Stimulated activated CD8-positive, alpha-beta memory T cell treated with anti-CD3 and anti-CD28 coated beads, Interleukin-12 subunit alpha, Interleukin-12 subunit beta, amount 100 ng/mL, for 24 hours (primary cell): ENCODE results near the gene SLC1A7.

ENCODE experiments used
- DNase-seq: peaks from one replicate; pipeline ENCODE4 v3.0.0-alpha.2; 2020; ENCODE audit errors: extremely low read depth

Gene SLC1A7

DNA sequence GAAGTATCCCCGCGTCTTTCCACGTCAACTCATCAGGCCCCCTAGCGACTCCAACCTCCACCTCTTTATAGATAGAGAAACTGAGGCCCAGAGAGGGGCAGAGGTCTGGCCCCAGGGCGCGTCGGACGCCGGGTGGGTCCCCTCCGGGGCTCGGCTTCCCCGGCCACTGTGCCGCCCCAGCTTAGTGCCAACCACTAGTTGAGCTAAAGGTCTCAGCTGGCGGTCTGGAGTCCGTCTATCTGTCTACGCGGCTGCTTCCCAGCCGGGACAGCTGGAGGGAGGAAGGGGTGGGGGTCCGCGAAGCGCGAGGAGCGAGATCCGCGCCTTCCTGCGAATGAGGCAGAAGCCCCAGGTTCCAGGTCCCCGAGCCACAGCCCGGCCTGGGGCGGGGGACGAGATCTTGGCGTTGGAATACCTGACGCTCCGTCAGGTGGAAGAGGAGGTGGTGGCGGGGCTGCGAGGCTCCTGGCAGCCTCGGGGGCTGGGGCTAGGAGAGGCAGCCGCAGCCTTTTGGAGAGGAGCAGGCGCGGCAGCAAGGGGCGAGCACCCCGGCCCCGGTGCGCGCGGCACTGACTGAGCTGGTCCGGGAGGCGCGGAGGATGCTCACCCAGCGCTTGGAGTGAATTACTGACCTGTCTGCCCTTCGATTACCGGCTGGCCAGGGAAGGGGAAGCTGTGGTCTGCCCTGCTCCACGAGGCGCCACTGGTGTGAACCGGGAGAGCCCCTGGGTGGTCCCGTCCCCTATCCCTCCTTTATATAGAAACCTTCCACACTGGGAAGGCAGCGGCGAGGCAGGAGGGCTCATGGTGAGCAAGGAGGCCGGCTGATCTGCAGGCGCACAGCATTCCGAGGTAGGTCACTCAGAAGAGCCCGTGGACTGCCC is 79.5 kb downstream of the SLC1A7 start:
- no peak for DNase-seq

DNA sequence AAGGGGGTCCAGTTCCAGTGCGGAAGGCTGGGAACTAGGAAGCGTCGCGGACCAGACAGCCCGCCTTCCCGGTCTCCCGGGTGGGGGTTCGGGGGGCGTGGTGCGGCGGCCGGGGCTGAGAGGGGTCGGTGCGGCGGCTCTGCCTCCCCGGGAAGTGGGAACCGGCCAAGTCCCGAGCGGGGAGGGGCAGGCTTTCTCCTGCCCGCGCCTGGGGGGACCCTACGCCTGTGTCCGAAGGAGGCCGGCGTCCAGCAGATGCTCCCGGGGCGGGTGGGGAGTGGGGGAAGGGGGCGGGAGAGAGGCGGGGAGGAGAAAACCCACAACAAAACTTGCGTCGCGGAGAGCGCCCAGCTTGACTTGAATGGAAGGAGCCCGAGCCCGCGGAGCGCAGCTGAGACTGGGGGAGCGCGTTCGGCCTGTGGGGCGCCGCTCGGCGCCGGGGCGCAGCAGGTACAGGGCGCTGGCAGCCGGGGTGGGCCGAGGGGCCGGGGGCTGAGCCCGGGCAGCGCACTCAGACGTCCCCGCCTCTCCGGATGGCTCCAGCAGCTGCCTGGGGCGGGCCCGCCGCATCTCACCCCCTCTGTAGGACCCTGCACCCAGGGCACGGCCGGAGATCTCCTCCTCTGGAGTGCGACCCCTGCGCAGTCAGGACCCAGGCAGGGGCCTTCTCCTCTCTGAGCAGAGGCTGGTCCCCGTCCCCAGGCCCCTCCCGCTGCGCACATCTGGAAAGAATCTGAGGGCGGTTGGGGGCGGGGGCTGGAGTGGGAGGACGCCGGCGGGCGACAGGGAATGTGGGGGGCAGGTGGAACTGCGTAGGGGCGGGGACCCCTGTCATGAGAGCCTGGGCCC is 80.4 kb downstream of the SLC1A7 start, which contains the start of gene PODN:
Gene PODN, plus strand, starts transcription at position 355 of the 849 bp plus-strand sequence. CDS start 7,643 bp downstream, outside the sequence.
- no peak for DNase-seq

DNA sequence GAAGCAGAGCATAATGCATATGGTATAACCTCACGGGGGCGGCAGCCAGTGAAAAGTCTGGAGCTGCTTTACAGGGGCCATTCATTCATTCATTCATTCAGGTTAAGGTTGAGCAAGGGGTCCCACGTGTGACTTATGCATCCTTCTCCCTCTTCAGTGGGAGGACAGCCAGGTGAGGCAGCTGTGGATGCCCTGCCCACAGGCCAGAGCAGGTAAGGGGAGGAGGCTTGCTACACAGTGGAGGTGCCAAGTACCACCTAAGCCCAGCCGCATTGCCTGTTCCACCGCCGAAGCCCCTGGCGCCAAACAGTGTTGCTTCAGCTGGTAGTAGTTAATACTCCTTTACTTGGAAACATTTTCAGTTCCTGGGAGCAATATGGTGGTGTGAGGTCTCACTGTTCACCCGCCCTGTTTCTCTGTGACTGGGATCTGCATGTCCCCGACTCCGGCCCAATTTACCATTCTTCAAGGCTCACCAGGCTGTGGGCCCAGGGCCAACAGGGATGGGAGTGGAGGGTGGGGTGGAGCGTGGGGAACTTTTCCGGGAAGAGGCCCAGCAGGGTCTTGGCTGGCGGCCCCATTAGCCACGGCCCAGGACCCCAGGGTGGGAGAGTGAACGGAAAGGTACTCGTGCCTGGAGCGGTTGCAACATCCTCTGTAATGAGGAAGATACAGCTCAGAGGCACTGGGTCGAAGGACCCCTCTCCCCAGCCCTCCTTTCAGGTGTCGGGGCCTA is 81.1 kb downstream of the SLC1A7 start:
- no peak for DNase-seq

DNA sequence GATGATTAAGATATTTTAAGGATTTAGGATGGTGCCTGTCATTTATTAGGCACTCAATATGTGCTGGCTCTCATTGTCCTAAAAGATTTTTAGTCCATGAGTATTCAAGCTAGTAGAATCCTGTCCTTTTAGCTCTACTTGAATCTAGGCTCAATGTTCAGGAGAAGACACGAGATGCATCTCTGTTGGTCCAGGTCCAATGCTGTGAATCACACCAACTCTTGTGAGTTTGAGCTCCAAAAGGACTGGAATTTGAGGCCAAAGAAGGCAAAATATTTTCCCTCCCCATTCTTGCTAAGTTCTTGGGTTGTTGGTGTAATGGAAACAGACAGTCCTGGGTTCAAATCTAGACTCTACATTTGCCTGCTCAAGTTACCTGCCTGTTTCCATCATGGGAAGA is 81.9 kb downstream of the SLC1A7 start:
- DNase-seq, result no peak

DNA sequence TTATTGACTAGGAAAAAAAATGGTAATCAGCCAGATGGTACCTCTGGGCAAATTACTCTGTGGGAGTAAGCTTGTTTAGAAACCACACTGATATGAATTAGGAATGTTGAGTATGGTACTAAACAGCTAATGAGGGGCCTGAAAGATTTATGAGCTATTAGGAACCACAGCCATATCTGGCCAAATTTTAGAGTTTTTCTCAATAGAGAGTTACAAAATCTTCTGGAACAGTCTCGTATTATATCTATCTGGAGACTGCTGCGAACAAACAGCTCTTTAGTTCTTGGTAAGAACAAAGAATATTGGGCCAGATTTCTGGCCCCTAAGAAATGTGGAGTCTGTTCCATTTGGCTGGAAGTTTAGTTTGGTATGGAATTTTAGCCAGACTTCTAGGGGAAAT is 85.3 kb downstream of the SLC1A7 start:
- no peak for DNase-seq

DNA sequence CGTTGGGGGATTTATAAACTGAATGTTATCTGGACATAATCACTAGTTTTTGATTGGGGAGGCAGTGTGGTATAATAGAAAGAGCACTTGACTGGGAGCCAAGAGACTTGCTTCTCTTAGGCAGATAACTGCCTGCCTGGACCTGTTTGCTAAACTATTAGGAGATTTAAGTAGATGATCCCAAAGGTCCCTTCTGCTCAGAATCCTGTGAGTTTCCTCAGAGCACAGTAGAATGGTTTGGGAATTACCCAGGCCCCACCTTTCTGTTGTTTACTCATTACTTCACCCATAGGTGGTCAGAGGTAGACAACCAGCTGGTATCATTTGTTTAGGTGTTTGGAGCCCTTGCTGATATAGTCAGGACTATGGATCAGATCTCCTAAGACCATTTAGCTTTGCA is 90.8 kb downstream of the SLC1A7 start:
- DNase-seq, result no peak

DNA sequence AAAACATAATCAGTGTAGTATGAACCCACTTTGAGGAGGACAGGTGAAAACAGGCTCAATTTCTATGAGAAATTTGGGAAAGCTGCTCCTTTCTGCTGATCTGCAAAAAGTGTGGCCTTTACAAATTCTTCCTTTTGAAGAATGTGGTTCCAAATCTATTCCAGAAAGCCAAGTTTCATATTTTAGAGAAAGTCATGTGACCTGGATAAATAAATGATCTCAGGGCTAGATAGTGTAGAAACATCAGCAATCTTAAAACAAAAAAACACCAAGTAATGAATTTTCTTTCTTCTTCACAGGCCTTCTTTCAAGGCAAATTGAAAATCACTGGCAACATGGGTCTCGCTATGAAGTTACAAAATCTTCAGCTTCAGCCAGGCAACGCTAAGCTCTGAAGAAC is 92.1 kb downstream of the SLC1A7 start:
- no peak for DNase-seq

DNA sequence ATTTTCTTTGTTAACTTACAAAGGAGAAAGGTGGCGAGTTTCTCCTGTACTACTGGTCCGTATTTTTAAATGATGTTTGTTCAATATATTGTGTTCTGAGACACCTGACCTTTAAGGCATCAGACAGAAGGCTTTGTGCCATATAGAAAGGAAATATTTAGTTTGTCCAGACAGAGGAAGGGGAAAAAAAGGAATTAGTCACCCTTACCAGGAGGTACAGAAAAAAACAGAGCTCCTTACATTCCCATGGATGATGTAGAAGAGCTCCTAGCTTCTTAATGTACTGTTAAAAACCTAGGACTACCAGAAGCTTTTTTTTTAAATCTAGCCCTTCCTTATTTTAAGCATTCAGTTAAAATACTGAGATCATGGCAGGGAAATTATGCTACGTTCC is 92.9 kb downstream of the SLC1A7 start:
- DNase-seq, result no peak

DNA sequence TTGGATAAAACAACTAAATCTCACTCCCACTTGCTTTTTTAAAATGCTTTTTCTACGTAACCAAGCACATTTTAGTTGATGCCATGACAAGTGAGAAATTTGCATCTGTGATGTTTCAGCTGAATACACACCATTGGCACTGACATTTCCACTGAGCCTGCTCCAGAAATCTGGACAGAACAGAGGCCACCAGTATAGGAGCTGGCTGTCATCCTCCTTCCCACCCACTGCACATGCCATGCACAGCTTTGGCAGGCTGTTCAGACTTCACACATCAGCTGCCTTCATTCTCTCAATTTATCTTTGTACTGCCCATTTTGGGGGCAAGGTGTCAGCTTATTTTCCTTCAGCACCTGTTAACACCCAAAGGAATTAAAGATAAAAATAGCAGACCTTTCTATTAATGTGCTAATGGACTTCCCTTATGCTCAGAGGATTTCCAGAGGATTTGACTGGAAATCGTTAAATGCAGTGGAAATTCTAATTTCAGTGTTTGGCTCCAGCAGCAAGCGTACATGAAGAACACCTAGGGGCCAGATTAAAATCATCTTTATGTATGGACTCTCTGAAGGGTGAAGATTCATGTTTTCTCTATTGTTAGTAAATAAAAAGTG is 93.4 kb downstream of the SLC1A7 start:
- DNase-seq, result no peak

DNA sequence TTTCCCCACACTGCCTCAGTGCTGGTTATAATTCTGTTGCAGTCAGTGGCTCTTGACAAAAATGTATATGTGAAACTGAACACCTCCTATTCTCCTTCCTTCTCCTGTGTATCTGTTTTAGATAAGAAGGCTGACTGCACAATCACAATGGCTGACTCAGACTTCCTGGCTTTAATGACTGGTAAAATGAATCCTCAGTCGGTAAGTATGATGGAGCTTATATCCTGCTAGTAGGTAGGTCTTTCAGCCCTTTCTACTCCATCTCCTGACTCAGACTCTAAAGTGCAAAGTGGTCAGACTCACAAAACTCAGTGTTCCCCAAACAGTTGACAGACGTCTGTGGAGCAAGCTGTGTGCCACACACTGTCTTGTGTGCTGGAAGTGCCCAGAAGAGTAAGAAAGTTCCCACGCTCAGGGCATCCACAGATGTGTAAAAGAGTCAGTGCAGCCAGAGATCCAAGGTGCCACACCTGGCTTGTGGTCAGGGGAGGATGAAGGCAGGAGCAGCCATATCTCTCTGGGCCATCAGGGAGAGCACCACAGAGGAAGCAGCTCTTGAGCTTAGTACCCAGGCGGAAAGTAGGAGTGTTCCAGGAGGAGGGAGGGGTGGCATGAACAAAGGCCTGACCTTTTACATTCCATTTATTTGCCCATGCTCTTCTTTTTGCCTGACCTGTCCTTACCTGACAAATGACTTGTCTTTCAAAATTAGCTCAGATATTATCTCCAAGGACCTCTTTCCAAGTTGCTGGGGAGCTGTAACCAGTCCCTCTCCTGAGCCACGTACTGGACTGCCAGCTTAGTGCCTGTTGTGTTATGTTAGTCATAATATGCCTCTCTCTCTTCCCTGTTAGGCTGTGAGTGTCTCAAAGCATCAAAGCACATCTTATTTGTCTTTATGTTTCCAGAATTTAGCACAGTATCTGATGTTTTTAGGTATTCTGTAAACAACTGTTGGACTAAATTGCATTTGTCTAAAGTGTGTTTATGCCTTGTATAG is 94.4 kb downstream of the SLC1A7 start:
- no peak for DNase-seq

DNA sequence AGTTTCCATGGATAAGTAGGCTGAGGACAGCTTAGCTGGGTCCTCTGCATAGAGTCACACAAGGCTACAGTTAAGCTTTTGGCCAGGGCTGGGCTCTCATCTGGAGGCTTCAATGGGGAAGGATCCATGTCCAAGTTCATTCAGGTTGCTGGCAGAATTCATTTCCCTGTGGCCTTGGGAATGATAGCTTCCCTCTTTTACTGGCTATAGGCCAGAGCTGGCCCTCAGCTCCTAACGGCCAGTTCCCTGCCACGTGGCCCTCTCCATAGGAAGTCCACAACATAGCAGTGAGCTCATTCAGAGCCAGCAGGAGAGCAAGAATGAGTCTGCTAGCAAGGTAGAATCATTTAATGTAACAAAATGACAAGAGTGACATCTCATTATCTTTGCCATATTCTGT is 95.5 kb downstream of the SLC1A7 start:
- DNase-seq, result no peak

DNA sequence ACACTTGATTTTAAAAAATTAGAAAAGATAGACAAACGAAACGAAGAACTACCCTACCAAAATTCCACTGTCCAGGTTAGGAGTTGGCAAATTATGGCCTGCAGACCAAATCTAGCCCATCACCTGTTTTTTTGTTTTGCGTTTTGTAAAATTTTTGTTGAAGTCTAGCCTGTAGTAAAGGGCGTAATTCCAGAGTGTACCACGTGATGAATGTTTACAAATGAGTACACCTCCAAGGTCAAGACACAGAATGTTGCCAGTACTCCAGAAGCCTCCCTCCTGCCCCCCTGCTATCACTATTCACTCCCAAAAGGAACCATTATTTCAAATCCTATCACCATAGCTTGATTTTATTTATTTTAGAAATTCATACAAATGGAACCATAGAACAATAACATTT is 97.5 kb downstream of the SLC1A7 start:
- no peak for DNase-seq

DNA sequence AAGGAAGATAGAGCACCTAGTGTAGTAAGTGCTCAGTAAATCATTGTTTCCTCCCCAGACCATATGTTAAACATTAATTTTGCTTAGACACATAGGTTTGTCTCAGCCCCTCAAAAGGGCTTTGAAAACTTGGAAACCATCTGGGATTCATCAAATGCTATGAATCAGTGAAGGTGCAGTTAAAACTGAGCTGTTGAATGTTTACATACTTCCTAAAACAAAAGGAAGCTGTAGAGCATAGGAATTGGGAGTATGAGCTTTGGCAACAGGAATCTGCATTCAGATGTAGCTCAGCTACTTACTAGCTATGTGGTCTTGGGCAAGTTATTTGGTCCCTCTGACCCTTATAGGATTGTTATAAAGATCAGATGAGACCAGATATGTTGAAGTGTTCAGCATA is 99.2 kb downstream of the SLC1A7 start:
- no peak for DNase-seq

DNA sequence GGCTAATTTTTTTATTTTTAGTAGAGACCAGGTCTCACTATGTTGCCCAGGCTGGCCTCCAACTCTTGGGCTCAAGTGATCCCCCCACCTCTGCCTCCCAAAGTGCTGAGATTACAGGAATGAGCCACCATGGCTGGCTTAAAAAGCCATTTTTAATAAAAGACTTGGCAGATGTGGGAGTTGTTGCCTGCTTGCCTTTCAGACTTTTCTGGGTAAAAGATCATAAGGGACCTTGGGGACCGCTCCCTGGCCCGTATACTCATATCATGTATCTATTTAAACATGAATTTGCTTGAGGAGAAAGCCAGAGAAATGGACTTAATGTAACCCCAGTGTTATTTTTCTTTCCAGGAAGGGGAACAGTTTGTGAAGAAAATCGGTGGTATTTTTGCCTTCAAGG is 103.9 kb downstream of the SLC1A7 start:
- no peak for DNase-seq
